Fibroblast of the aortic adventitia (primary cell): ENCODE measurements around the gene ZBED1. TPM values are rescaled to one million over a fixed set of nuclear protein-coding genes. Genes with fewer than 3 reads are reported as not detected.
"Not testable (repeated sequence)": the region's sequence is repeated elsewhere in the genome, so short reads cannot be mapped to it uniquely, and the experiment has no call there.

Experiments
- DNase-seq: peaks from one replicate; pipeline ENCODE4 v3.0.0-alpha.2; 2010; ENCODE audit warnings: low read depth
- H3K4me3 ChIP-seq: 2 replicates; pipeline ENCODE4 v1.5.1; 2011; ENCODE audit warnings: low read depth, mild to moderate bottlenecking, control low read depth, low read length, moderate library complexity
- CTCF ChIP-seq: IDR thresholded peaks from 2 replicates; pipeline ENCODE4 v1.5.1; 2011; ENCODE audit warnings: mild to moderate bottlenecking, low read length, control low read depth, inconsistent platforms; ENCODE audit not compliant: insufficient read depth
- total RNA-seq: library from RNA; depleted of rRNA; stranded (reverse); fragments of >200 nt; gene quantifications from 2 replicates; pipeline ENCODE4 v1.2.3, GENCODE V29; 2012; ENCODE audit warnings: low replicate concordance

The ZBED1 gene
- total RNA-seq, 1 donor, result 25.3 TPM

GRCh38 chrX:2520539-2520938, 19.8 kb upstream of the ZBED1 start:
- no peak for TF ChIP-seq CTCF
- no peak overlapping the region for H3K4me3 ChIP-seq
- DNase-seq, result no peak

DNA sequence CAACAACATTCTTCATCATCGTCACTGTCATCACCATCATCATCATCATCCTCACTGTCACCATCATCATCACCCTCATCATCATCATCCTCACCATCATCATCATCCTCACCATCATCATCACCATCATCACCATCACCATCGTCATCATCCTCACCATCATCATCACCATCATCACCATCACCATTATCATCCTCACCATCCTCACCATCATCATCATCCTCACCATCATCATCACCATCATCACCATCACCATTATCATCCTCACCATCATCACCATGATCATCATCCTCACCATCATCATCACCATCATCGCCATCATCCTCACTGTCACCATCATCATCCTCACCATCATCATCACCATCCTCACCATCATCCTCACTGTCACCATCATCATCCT, 18.9 kb upstream of the ZBED1 start:
- DNase-seq, H3K4me3 ChIP-seq: not testable (repeated sequence)

DNA sequence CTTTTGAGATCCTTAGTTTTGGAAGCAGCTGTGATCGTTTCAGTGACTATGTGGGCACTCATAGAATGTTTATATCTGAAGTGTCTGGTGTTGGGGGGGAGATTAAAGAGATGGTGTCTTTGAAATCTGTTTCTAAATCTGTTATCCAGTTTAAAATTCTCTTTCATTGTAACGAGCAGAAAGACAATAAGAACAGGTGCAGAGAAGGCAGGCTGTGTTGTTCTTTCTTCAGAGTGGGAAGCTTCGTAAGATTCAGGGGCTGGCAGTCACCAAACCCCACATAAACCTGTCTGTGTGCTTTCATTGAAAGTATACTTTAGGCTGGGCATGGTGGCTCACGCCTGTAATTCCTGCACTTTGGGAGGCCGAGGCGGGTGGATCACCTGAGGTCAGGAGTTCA, 16.3 kb upstream of the ZBED1 start:
- no peak overlapping the region for H3K4me3 ChIP-seq
- no peak for TF ChIP-seq CTCF
- no peak for DNase-seq

- DNase-seq, result no peak
- H3K4me3 ChIP-seq, result no peak overlapping the region
- no peak for TF ChIP-seq CTCF
Measured at GRCh38 chrX:2516623-2517022, 15.8 kb upstream of the ZBED1 start.

DNA sequence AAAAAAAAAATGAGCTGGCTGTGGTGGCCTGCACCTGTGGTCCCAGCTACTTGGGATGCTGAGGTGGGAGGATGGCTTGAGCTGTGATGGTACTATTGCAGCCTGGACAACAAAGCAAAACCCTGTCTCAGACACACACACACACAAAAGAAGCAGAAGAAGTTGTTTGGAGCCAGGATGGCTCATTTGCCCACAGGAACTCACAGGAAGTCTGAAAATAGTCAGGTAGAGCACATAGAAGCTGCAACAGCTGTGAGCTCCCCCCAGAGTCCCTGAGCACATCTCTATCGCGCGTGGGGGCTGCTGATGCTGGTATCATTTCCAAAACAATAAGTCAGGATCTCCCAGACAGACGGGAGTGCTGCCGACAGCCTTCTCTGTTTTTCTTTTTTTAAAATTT, 13.4 kb upstream of the ZBED1 start:
- no peak for TF ChIP-seq CTCF
- H3K4me3 ChIP-seq, result no peak overlapping the region
- no peak for DNase-seq

DNA sequence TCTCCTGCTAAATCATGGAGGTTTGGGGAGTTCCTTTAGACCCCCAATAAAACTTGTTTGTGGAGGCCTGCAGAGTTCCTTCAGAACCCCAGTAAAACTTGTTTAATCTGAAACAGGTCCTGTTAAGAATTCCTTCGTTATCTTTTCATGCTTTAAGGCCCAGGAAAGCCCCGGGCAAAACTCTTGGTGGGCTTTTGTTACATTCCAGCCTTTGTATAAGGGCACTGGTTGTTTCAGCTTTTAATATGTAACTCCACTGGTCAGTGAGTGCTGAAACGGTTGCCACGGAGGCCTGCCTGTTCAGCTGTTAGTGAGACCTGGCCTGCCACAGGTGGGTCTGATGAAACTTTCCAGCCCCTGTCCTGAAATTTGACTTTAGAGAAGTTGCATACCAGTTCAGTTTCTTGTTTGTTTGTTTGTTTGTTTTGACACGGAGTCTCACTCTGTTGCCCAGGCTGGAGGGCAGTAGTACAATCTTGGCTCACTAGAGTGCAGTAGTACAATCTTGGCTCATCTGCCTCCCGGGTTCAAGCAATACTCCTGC, 12.4 kb upstream of the ZBED1 start:
- TF ChIP-seq CTCF, result no peak
- no peak for DNase-seq
- H3K4me3 ChIP-seq, result no peak overlapping the region

- H3K4me3 ChIP-seq, result no peak overlapping the region
- TF ChIP-seq CTCF, result no peak
- DNase-seq, result no peak
Measured at GRCh38 chrX:2512501-2512900, 11.7 kb upstream of the ZBED1 start.
